MCF 10A (cell line): Measurements from ENCODE around the gene NINJ1. TPM values are rescaled to one million over a fixed set of nuclear protein-coding genes. Genes with fewer than 3 reads are reported as not detected.
A peak's percentile ranks its signal among the peaks of the same experiment; 100 is the strongest.

Experiments used
- BruUV-seq: library from RNA; stranded (reverse); fragments of 400-500 nt; replicated peaks from 2 replicates; lab custom pipeline; 2021; lab: Mats Ljungman, UMichigan
- CTCF ChIA-PET: fragments of 300-600 bp; sonication (Branson Sonifier 250); formaldehyde crosslinking; extraction: SDS; loops from one replicate; lab custom pipeline; 2021; ENCODE audit warnings: antibody characterized with exemption, inconsistent platforms; lab: Yijun Ruan, JAX
- POLR2A ChIA-PET: fragments of 300-600, 350-650 bp; sonication (Branson Sonifier 250); formaldehyde crosslinking; extraction: SDS; loops from one replicate; lab custom pipeline; 2020; ENCODE audit warnings: antibody characterized with exemption, inconsistent platforms; lab: Yijun Ruan, JAX
- DNase-seq: peaks from one replicate; pipeline ENCODE4 v3.0.0-alpha.2; 2018; ENCODE audit not compliant: unreplicated experiment
- H3K27ac Mint-ChIP-seq: one replicate; pipeline ENCODE4 v1.8.0; 2022; ENCODE audit warnings: mild to moderate bottlenecking, low read depth, mixed read lengths; ENCODE audit not compliant: unreplicated experiment
- H3K27me3 Mint-ChIP-seq: one replicate; pipeline ENCODE4 v1.8.0; 2022; ENCODE audit warnings: mixed read lengths; ENCODE audit not compliant: insufficient read depth, unreplicated experiment
- H3K36me3 Mint-ChIP-seq: one replicate; pipeline ENCODE4 v1.8.0; 2022; ENCODE audit warnings: mild to moderate bottlenecking, moderate library complexity, mixed read lengths; ENCODE audit not compliant: insufficient read depth, unreplicated experiment
- H3K4me1 Mint-ChIP-seq: one replicate; pipeline ENCODE4 v1.8.0; 2022; ENCODE audit warnings: mixed read lengths; ENCODE audit not compliant: insufficient read depth, unreplicated experiment
- H3K4me3 Mint-ChIP-seq: one replicate; pipeline ENCODE4 v1.8.0; 2022; ENCODE audit warnings: mild to moderate bottlenecking, moderate library complexity, mixed read lengths; ENCODE audit not compliant: unreplicated experiment
- H3K9me3 Mint-ChIP-seq: one replicate; pipeline ENCODE4 v1.8.0; 2022; ENCODE audit warnings: mixed read lengths; ENCODE audit not compliant: unreplicated experiment
- intact Hi-C: fragments of 100-400 bp; cut with micrococcal nuclease; formaldehyde crosslinking; loops from 2 replicates; pipeline ENCODE4 v1.14.1; 2022
- total RNA-seq: library from RNA; stranded (reverse); gene quantifications from 2 replicates; pipeline ENCODE4 v1.2.3, GENCODE V29; 2022
- TF ChIP-seq, protein P1 (sequence below): fragments of 200-600 bp; IDR thresholded peaks from one replicate; pipeline ENCODE4 v1.8.0; 2022; ENCODE audit warnings: antibody characterized with exemption, mild to moderate bottlenecking; ENCODE audit not compliant: unreplicated experiment

NINJ1 gene
- total RNA-seq, 1 experiment from 2014 or later = 64.7 TPM

DNA sequence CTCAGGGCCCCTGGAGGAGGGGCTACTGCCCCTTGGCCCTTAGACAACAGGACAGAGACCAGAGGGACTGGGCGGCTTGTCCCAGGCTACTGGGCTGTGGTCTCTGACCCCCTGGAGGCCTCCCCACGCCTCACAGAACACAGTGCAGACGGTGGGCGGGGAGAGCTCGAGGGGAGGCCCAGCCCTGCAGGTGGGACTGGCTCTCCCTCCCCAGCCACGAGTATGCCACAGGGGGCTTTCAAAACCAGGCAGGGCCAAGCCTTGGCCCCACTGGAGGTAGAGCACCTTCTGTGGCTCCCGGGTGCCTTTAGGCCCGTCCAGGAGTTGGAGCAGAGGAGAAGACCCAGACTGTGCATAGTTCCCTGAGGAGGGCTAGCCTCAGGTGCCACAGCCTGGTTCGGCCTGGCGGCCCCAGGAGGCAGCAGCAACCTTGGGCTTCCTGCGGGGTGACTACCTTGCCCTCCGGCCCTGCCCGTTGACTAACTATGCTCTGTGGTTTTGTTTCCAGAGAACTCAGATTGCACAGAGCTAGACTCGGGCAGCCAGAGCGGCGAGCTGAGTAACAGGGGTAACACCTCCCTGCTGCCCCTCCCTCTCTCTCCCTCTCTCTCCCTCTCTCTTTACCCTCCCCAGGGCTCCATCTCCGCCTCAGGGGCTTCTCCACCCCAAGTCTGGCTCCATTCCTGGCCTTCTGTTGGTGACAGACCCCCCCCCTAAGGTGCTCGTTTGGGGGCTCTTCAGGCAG, 22.5 kb downstream of the NINJ1 start:
- ChIA-PET CTCF (interaction anchor here (0.6 to 5.8 kb wide), 5 partner anchors 13 to 475 kb away, joined by 3 to 35 read pairs (median 3); no protein-coding TSS in a partner anchor), POLR2A (interaction anchor here (0.7 to 1.5 kb wide), 3 partner anchors 9 to 45 kb away, joined by 3 to 7 read pairs (median 5); no protein-coding TSS in a partner anchor)
- Mint-ChIP-seq H3K27ac (peak overlapping the region; percentile 77), H3K4me1 (peaks cover 21% of the 10 kb centered on the region), H3K36me3 (peaks cover 16% of the 10 kb centered on the region), H3K27me3 (no peaks in the 10 kb centered on the region), H3K9me3 (no peaks in the 10 kb centered on the region), H3K4me3 (no peak overlapping the region)
- TF ChIP-seq, protein P1, sequence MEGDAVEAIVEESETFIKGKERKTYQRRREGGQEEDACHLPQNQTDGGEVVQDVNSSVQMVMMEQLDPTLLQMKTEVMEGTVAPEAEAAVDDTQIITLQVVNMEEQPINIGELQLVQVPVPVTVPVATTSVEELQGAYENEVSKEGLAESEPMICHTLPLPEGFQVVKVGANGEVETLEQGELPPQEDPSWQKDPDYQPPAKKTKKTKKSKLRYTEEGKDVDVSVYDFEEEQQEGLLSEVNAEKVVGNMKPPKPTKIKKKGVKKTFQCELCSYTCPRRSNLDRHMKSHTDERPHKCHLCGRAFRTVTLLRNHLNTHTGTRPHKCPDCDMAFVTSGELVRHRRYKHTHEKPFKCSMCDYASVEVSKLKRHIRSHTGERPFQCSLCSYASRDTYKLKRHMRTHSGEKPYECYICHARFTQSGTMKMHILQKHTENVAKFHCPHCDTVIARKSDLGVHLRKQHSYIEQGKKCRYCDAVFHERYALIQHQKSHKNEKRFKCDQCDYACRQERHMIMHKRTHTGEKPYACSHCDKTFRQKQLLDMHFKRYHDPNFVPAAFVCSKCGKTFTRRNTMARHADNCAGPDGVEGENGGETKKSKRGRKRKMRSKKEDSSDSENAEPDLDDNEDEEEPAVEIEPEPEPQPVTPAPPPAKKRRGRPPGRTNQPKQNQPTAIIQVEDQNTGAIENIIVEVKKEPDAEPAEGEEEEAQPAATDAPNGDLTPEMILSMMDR = no peak
- DNase-seq = peak; percentile 94
- no TSS peak for BruUV-seq
- intact Hi-C loops = no loop called here

DNA sequence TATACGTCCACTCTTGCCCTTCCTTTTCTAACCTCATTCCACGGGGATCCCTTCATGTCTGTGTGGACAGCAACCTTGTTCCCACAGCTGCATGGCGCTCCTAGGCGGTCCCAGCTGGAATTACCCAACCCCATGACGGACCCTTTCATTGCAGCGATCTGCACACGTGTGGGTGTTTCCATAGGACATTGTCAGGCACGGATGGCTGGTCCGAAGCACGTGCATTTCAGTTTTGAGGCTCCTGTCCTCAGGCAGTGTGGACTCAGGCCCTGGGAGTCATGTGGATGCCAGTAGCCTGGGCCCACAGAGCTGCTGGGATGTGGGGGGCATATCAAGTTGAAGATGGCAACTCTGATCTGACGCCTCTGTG, 23.1 kb downstream of the NINJ1 start:
- no TSS peak for BruUV-seq
- no peak overlapping the region for H3K4me3 Mint-ChIP-seq
- peaks cover 21% of the 10 kb centered on the region for H3K4me1 Mint-ChIP-seq
- TF ChIP-seq, protein P1 = no peak
- intact Hi-C loops = no loop called here
- POLR2A ChIA-PET = interaction anchor here (1.4 to 1.5 kb wide), 2 partner anchors 9 to 12 kb away, joined by 5 to 7 read pairs; no protein-coding TSS in a partner anchor
- no peak for DNase-seq
- H3K9me3 Mint-ChIP-seq = no peaks in the 10 kb centered on the region
- CTCF ChIA-PET = interaction anchor here (1.3 to 5.8 kb wide), 3 partner anchors 13 to 192 kb away, joined by 3 to 35 read pairs (median 33); no protein-coding TSS in a partner anchor
- peaks cover 16% of the 10 kb centered on the region for H3K36me3 Mint-ChIP-seq
- no peaks in the 10 kb centered on the region for H3K27me3 Mint-ChIP-seq
- H3K27ac Mint-ChIP-seq = peak overlapping the region; percentile 33

DNA sequence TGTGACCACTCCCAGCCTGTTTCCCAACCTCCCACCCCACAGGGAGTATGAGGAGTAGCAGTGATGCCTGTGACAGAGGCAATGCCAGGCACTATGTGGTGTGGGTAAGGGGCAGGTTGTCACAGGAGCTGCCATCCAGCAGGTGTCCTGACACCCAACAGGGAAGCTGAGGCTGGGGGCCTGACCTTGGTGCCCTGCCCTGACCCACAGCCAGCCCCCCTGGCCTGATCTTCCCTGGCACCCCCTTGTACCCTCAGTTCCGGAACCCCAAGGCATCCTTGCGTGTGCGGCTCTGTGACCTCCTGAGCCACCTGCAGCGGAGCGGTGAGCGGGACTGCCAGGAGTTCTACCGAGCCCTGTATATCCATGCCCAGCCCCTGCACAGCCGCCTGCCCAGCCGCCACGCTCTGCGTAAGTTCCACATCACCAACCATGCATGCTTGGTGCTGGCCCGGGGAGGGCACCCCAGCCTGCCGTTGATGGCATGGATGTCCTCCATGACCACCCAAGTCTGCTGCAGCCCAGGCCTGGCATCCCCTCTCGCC, 23.7 kb downstream of the NINJ1 start:
- no peaks in the 10 kb centered on the region for H3K27me3 Mint-ChIP-seq
- BruUV-seq = no TSS peak

More for the DNA sequence above, 23.7 kb downstream of the NINJ1 start:
- intact Hi-C loops = no loop called here
- H3K27ac Mint-ChIP-seq = peak overlapping the region; percentile 33
- H3K4me1 Mint-ChIP-seq = peaks cover 21% of the 10 kb centered on the region
- no peak overlapping the region for H3K4me3 Mint-ChIP-seq
- peaks cover 16% of the 10 kb centered on the region for H3K36me3 Mint-ChIP-seq
- TF ChIP-seq, protein P1 = no peak
- H3K9me3 Mint-ChIP-seq = no peaks in the 10 kb centered on the region
- POLR2A ChIA-PET = interaction anchor here (1.5 kb wide), 1 partner anchor 10 kb away, joined by 7 read pairs; no protein-coding TSS in a partner anchor
- CTCF ChIA-PET = interaction anchor here (0.6 to 5.8 kb wide), 11 partner anchors 9 to 759 kb away, joined by 3 to 35 read pairs (median 6); no protein-coding TSS in a partner anchor
- no peak for DNase-seq
